Thymus (tissue), 11 donors: ENCODE results near the gene RASGEF1B. TPM values are rescaled to one million over a fixed set of nuclear protein-coding genes. Genes with fewer than 3 reads are reported as not detected.

ENCODE experiments used
- DNase-seq, 9 donors: peaks; one replicate each; pipeline ENCODE4 v3.0.0-alpha.2; 2013; ENCODE audit warnings: low spot score in 9 of 9, low read depth in 6 of 9, missing footprints in 1 of 9
- H3K27ac ChIP-seq, 2 donors: one replicate each; pipeline ENCODE4 v1.5.1; 2013; ENCODE audit warnings: control low read depth in 1 of 2, low read depth in 1 of 2, low read length in 1 of 2, mild to moderate bottlenecking in 1 of 2, moderate library complexity in 1 of 2
- H3K27me3 ChIP-seq, 2 donors: one replicate each; pipeline ENCODE4 v1.5.1; 2013; ENCODE audit warnings: low read length in 1 of 2; ENCODE audit not compliant: control insufficient read depth in 2 of 2, insufficient read depth in 1 of 2
- H3K36me3 ChIP-seq, 2 donors: one replicate each; pipeline ENCODE4 v1.5.1; 2013; ENCODE audit warnings: low read length in 1 of 2, mild to moderate bottlenecking in 1 of 2, moderate library complexity in 1 of 2; ENCODE audit not compliant: control insufficient read depth in 2 of 2, insufficient read depth in 2 of 2
- H3K4me1 ChIP-seq, 2 donors: one replicate each; pipeline ENCODE4 v1.5.1; 2013; ENCODE audit warnings: low read length in 2 of 2; ENCODE audit not compliant: control insufficient read depth in 2 of 2, insufficient read depth in 2 of 2
- H3K4me3 ChIP-seq, 2 donors: one replicate each; pipeline ENCODE4 v1.5.1; 2013; ENCODE audit warnings: low read length in 2 of 2, control low read depth in 1 of 2, mild to moderate bottlenecking in 1 of 2
- H3K9me3 ChIP-seq, 2 donors: one replicate each; pipeline ENCODE4 v1.5.1; 2013; ENCODE audit warnings: low read length in 1 of 2, mild to moderate bottlenecking in 1 of 2; ENCODE audit not compliant: control insufficient read depth in 2 of 2, insufficient read depth in 1 of 2
- WGBS: extraction: QIAGEN DNeasy Blood & Tissue Kit; methylation state at CpG from one replicate; pipeline ENCODE4 v1.1.7; 2013; 5-methylcytosine and 5-hydroxymethylcytosine counted together
- polyA plus RNA-seq: library from polyadenylated mRNA; stranded (reverse); fragments of 200-250 nt; gene quantifications from one replicate; pipeline ENCODE4 v1.2.3, GENCODE V29; 2013
- total RNA-seq: library from RNA; stranded (reverse); fragments of 120-200 nt; gene quantifications from one replicate; pipeline ENCODE4 v1.2.4, GENCODE V29; 2013
- donor health status: healthy.

The RASGEF1B gene
- total and polyA plus RNA-seq, 2 donors = 18.3 to 19.9 TPM

DNA sequence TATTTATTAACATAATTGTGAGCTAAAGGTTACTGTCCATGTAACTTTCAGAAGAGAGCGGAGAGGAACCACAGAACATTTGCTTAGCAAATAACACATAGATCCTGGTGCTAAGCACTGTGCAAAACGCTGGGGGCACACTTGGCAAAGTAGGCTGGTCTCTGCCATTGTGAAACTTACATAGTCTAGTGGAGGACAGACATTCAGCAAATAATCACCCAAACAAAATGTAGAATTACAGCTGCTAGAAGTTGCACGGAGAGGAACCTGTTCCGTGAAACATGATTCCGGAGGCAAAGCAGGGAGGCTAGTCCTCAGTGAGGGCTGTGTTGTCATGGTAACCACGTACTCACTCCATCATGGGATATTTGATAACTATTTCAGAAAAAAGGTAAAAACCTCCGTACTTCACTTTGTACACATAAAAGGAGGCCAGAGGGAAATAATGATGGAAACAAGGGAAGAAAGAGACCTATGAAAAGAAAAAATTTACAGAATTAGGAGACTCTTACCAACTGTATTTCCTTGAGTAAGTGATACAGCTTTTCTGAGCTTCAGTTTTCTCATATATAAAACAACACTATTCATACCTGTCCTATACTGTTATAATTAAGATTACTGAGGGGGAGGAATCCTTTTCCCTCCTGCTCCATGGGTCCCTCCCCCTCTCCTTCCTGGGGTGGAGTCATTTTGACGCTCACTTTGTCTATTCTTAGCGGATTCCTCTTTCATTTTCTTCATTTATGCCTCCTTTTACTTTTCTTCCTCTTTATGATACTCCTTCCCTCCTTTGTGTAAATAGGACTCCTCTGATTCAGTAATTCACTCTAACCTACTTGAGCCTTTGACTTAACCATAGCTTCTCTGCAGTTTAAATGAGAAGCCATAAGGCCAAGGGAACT lies 825 bp upstream of the RASGEF1B start:
- H3K9me3 ChIP-seq = peaks cover 0 to 11% of the 10 kb centered on the region in 2 donors
- H3K27me3 ChIP-seq = no peaks in the 10 kb centered on the region
- DNase-seq = peak in 1 of 9 donors; percentile 55
- peak overlapping the region; percentile 51 to 75 for H3K4me3 ChIP-seq
- peak overlapping the region; percentile 94 to 96 for H3K27ac ChIP-seq
- H3K4me1 ChIP-seq = peaks cover 8 to 24% of the 10 kb centered on the region in 2 donors
- no peaks in the 10 kb centered on the region for H3K36me3 ChIP-seq
- 38% methylated on average over 9 of the region's 9 CpGs for WGBS

DNA sequence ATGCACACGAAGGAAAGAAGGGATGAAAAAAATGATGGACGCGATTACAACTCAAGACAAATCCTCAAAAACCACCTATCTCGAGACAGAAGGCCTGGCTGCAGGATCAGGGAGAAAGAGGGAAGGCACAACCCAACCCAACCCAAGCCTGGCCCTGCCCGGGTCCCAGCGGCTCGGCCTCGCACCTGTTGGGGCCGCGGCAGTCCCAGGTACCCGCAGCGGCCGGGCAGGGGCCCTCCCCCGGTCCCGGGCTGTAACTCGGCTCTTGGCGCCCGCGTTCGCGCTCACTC lies 464 bp downstream of the RASGEF1B start:
- H3K27me3 ChIP-seq = no peaks in the 10 kb centered on the region
- H3K36me3 ChIP-seq = no peaks in the 10 kb centered on the region
- peak overlapping the region; percentile 94 to 98 for H3K27ac ChIP-seq
- DNase-seq = peak in 1 of 9 donors; percentile 16
- WGBS = under 1% methylated on average over 21 of the region's 21 CpGs
- H3K9me3 ChIP-seq = peaks cover 0 to 11% of the 10 kb centered on the region in 2 donors
- peaks cover 8 to 24% of the 10 kb centered on the region in 2 donors for H3K4me1 ChIP-seq
- peak overlapping the region; percentile 75 to 91 for H3K4me3 ChIP-seq

DNA sequence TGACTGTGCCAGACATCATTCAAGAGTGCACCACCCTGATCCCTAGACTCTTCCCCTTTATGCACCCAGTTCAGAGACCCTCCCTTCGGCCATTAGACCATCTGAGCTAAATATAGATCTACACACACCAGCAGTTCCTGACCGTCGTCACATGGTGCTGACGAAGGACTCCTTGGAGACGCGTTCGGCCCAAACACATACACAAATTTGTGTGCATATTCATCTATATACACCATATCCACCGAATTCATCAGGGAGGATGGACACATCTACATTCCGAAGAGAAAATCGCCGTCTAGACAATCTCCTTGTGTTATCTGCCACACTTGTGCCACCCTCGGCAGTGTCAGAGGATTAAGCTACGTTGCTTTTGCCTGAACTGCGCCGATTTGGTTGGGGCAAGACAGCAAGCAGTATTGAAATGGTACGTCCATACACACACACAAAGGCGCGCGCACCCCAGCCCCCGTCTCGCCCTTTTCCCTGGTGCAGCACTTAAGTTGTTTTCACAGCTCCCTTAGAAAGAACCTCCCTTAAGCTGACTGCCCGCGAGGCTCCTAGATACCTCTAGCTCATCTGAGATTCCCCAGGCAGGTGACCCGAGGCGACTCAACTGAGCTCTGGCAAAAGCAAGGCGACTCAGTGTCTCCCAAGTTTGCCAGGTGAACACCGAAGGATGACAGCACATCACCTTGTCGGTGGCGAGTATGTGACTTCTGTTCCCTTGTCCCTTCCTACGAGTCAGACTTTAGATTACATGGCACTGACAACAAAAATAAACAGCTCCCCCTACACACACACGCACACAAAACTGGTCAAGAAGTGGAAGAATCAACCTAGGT lies 1.0 kb downstream of the RASGEF1B start:
- under 1% methylated on average over 31 of the region's 31 CpGs for WGBS
- H3K27ac ChIP-seq = peak overlapping the region; percentile 85 to 98
- peak overlapping the region; percentile 75 to 91 for H3K4me3 ChIP-seq
- peak in 7 of 9 donors; percentile 27 to 67 (median 41) for DNase-seq
- no peaks in the 10 kb centered on the region for H3K27me3 ChIP-seq
- H3K4me1 ChIP-seq = peaks cover 8 to 24% of the 10 kb centered on the region in 2 donors
- no peaks in the 10 kb centered on the region for H3K36me3 ChIP-seq
- H3K9me3 ChIP-seq = peaks cover 0 to 11% of the 10 kb centered on the region in 2 donors

DNA sequence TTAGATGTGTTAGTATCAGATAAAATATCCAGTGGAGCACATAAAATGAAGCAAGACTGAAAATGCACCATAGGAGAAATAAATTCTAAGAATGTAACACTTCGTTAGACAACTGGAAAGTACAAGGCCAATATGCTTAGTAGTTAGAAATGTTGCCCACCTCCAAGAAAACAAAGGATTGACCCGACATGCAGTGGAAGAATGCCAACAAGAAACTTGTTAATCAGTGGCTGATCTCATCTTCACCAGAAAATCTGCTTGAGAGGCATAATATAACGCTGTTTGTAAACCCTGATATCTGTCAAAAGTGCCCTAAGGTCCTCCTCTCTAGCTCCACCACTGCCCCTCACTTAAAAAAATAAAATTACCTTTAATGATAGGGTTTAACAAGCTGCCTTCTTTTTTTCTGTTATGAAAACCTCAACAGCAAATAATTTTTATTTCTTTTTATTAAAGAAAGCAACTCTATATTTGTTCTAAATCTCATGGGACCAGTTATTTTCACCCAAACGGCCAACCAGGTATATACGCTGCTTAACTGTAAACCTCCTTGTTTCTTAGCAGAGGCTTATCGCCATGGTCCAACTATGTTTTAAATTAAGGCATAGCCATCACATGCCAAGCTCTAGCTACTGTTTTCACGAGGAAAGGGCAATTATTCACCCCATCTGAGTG lies 1.8 kb downstream of the RASGEF1B start:
- Histone ChIP-seq H3K27me3 (no peaks in the 10 kb centered on the region), H3K27ac (peak overlapping the region; percentile 85 to 98), H3K4me1 (peaks cover 8 to 24% of the 10 kb centered on the region in 2 donors), H3K36me3 (no peaks in the 10 kb centered on the region), H3K9me3 (peaks cover 0 to 11% of the 10 kb centered on the region in 2 donors), H3K4me3 (peak overlapping the region; percentile 75 to 91)
- 24% methylated on average over 7 of the region's 7 CpGs for WGBS
- DNase-seq = no peak

DNA sequence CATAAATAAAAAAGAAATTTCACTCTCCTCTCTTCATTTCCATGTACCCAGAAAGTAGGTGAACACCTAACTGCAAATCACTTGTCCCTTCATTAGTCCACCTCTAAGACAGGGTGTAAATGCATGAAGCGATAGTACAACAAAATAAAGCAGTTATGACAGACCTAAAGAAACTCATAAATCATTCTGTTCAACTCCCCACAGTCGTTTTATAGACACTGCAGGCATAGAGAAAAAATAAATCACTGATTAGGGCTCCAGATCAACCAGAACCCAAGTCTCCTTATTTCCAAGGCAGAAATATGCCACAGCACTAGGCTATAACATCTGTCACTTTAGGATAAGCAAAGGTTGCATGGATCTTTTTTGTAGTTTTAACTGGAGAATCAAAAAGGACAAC lies 3.0 kb downstream of the RASGEF1B start:
- peaks cover 8 to 24% of the 10 kb centered on the region in 2 donors for H3K4me1 ChIP-seq
- peaks cover 0 to 4% of the 10 kb centered on the region in 2 donors for H3K9me3 ChIP-seq
- H3K27ac ChIP-seq = no peak overlapping the region
- 77% methylated on average over 2 of the region's 2 CpGs for WGBS
- no peak for DNase-seq
- H3K4me3 ChIP-seq = no peak overlapping the region
- no peaks in the 10 kb centered on the region for H3K36me3 ChIP-seq
- no peaks in the 10 kb centered on the region for H3K27me3 ChIP-seq

DNA sequence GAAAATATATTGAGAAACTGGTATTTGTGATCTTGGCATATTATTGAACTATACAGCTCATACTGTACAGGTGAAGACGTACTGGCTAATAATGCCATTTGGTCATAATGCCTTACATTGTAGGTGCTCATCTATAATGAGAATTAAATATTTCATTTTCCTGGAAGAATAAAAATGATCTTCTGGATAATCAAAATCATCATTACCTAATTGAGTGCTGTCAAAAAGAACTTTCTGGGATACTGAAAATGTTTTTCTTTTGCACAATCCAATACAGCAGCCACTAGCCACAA lies 4.1 kb downstream of the RASGEF1B start:
- Histone ChIP-seq H3K27me3 (no peaks in the 10 kb centered on the region), H3K9me3 (no peaks in the 10 kb centered on the region), H3K36me3 (no peaks in the 10 kb centered on the region), H3K4me3 (no peak overlapping the region), H3K4me1 (peaks cover 8 to 15% of the 10 kb centered on the region in 2 donors), H3K27ac (no peak overlapping the region)
- DNase-seq = no peak
- WGBS = 71% methylated on average over 1 of the region's 1 CpG

DNA sequence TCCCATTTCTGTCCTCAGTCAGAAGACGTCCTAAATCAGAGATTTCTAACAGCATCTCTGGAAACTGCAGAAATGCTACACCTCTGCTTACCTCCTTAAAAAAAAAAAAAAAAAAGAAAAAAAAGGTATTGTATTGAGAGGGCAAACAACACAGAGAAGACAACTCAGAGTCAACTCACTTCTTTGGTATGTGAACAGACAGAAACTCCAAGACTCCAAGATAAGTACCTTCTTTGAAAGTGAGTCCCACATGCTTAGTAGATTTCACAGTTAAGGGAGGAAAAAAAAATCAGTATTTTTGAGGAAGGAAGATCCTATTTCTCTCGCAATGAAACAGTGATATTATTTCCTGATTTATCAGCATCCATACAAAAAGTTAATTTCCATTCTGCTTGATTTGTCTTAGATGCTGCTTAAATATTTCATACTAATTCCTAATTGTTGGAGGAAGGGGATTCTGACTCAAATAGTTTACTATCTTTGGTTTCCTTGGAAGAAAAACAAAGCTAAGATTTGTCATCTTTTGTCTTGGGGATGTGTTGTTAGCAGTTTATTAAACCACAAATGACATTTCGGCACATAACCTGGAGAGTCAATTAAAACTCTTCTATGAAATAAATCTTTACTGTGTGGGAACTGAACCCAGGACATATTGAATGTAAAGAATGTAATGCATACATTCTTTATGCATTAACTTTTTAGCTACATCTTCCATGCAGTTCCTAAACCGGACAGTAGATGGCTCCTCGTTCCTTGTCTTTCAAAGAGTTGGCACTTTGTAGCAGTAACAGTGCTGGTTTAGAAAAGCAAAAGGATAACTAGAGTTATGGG lies 4.7 kb downstream of the RASGEF1B start:
- no peak overlapping the region for H3K4me3 ChIP-seq
- peaks cover 8 to 10% of the 10 kb centered on the region in 2 donors for H3K4me1 ChIP-seq
- no peak overlapping the region for H3K27ac ChIP-seq
- WGBS = 48% methylated on average over 5 of the region's 5 CpGs
- H3K27me3 ChIP-seq = no peaks in the 10 kb centered on the region
- H3K9me3 ChIP-seq = no peaks in the 10 kb centered on the region
- H3K36me3 ChIP-seq = no peaks in the 10 kb centered on the region
- DNase-seq = peak; percentile 49 to 93 (median 86)

DNA sequence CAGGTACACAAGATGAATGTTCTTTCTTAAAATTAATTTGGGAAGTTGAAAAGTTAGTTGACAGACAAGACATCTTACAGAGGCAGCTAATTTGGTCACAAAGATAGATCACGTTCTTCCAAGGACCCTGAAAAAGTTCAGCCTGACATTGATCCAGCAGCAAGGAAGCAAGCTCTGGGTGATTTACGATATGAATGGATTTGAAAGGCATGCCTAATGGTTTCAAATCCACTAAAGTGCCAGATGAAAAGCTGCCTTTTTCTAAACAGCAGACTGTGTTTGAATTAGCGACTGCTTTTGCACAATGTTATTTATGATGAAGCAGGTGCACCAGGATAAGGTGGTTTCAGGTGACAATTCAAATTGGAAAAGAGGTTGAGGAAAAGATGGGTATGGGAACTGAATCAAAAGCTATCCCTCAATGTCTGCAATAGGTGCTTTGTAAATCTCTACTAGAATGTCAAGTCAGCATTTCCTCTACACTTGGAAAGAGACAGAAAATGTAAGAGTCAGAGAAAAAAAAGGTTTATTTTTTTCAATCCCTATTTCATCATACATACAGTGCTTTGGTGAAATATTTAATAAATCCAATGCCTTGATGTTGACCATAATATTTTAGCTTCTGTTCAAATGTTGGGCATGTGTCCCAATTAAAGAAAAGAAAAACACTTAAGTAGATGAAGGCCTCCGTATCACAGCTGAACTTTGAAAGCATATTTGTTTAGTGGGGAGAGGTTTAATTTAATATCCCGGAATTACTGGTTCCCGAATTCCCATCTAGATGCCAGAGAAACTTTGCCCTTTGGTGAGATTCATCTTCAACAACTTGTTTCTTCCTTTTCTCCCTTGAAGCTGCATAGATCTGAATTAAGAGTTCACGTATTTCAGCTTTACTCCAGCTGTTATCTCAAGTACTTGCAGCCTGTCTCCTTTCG lies 6.0 kb downstream of the RASGEF1B start:
- DNase-seq = no peak
- H3K36me3 ChIP-seq = no peaks in the 10 kb centered on the region
- no peaks in the 10 kb centered on the region for H3K9me3 ChIP-seq
- 95% methylated on average over 8 of the region's 8 CpGs for WGBS
- no peak overlapping the region for H3K27ac ChIP-seq
- H3K27me3 ChIP-seq = no peaks in the 10 kb centered on the region
- H3K4me1 ChIP-seq = peaks cover 8 to 9% of the 10 kb centered on the region in 2 donors
- no peak overlapping the region for H3K4me3 ChIP-seq
